HG03095 (cell line): ENCODE data around the gene ZBED6.
"Not testable (repeated sequence)": the region's sequence is repeated elsewhere in the genome, so short reads cannot be mapped to it uniquely, and the experiment has no call there.

Source experiments
- ATAC-seq: cut with Tn5 transposase; IDR thresholded peaks from one replicate; pipeline ENCODE4 v1.9.1; 2021; ENCODE audit warnings: moderate library complexity; ENCODE audit not compliant: unreplicated experiment

ZBED6 gene

DNA sequence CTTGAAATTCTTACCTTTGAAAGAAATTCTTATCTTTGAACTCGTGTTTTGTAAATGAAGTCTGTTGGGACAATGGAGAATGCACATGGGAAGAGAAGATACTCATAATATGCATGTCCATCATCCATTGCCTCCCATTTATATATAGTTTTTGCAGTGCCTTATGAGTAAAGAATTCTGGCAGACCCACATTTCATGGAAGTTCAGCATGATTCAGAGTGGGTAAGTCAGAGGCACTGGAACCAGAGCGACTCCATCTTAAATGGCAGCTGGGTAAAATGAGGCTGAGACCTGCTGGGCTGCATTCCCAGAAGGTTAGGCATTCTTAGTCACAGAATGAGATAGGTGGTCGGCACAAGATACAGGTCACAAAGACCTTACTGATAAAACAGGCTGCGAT is 16.6 kb upstream of the ZBED6 start:
- no peak for ATAC-seq

- no peak for ATAC-seq
Observed at GRCh38 chr1:203781962-203782361, 13.5 kb upstream of the ZBED6 start.

- no peak for ATAC-seq
Observed at GRCh38 chr1:203789966-203790365, 5.5 kb upstream of the ZBED6 start.

DNA sequence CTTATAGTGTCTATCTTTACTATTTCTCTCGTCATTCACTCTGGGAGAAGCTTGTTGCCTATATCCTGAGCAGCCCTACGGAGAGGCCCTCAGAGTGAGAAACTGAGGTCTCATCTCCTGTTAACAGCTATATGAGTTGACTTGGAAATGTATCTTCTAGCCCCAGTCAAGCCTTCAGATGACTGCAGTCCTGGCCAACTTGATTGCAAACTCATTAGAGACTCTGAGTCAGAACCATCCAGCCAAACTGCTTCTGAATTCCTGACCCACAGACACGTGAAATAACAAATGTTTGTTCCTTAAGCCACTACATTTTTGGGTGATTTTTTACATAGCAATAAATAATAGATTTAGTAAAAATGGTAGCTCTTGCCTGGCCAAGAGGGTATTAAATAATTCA is 3.9 kb upstream of the ZBED6 start:
- ATAC-seq: no peak

DNA sequence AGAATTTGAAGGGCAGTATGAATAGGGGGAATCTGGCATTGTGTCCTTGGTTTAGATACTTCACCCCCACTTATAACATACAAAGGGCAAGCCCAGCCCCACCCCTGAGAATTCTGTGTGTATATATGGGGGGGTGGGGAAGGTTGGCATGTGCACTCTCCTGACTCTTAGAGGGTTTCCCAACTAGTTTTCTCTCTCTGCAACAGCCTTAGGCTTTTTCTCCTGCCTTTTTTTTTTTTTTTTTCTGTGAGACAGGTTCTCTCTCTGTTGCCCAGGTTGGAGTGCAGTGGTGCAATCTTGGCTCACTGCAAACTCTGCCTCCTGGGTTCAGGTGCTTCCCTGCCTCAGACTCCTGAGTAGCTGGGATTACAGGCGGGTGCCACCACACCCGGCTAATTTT is 2.9 kb upstream of the ZBED6 start:
- ATAC-seq: no peak

- not testable (repeated sequence) for ATAC-seq
Observed at GRCh38 chr1:203793561-203793960, 1.9 kb upstream of the ZBED6 start.

- no peak for ATAC-seq
Observed at GRCh38 chr1:203794764-203795440, 521 bp upstream of the ZBED6 start.

DNA sequence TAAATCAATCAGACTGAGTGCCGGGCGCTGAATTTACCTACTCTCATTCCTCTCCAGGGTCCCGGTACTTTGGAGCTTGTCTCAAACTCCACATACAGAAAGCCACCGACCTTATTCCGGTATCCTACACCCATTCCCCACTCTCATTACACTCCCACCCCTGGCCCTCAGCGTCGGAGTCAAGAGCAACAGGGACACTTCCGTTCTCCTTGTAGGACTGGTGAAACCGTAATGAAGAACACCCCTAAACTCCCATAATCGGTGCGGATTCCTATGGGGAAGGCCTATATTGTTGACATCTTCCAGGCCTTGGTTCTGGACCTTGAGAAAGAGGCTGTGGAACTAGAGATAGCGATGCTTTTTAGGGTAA is 798 bp downstream of the ZBED6 start:
- ATAC-seq: no peak

- no peak for ATAC-seq
Observed at GRCh38 chr1:203797216-203797615, 1.8 kb downstream of the ZBED6 start.

DNA sequence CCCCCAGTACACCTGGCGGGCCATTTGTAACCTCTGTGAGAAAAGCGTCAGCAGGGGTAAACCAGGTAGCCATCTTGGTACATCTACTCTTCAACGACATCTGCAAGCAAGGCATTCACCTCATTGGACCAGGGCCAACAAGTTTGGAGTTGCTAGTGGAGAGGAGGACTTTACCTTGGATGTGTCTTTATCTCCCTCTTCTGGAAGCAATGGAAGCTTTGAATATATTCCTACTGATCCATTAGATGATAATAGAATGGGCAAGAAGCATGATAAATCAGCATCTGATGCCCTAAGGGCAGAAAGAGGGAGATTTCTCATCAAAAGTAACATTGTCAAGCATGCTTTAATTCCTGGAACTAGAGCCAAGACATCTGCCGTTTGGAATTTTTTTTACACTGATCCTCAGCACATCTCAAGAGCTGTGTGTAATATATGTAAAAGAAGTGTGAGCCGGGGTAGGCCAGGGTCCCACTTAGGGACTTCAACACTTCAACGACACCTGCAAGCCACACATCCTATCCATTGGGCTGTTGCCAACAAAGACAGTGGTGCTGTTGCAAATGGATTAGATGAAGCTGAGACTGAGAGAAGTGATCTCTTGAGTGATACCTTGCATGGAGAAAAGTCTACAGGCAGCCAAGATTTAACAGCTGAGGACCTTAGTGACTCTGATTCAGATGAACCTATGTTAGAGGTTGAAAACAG is 2.7 kb downstream of the ZBED6 start:
- ATAC-seq: no peak

- no peak for ATAC-seq
Observed at GRCh38 chr1:203799157-203799556, 3.7 kb downstream of the ZBED6 start.

DNA sequence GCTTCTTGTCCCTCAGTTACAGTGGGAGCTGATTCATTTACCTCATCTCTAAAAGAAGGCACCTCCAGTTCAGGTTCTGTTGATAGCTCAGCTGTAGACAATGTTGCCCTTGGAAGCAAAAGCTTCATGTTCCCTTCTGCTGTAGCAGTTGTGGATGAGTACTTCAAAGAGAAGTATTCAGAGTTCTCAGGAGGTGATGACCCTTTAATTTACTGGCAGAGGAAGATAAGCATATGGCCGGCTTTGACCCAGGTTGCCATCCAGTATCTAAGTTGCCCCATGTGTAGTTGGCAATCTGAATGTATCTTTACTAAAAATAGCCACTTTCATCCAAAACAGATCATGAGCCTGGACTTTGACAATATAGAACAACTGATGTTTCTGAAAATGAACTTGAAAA is 4.5 kb downstream of the ZBED6 start:
- no peak for ATAC-seq

DNA sequence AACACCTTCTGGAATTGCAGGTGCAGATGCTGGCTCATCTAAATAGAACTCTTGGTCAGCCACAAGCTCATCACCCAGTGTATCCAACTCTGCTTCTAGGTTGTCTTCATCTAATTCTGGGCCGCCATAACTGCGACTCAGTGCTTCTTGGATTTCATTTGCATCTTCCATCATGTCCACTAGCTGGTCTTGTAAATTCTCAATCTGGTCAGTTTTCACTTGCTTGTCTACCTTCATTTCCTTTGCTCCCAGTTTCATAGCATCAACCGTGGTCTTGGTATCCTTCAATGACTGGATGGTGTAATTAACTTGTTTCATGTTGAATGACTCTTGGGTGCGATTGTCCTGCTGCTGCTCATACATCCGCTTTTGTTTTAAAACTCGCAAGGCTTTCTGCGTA is 10.3 kb downstream of the ZBED6 start:
- no peak for ATAC-seq

- ATAC-seq: no peak
Observed at GRCh38 chr1:203807196-203807595, 11.8 kb downstream of the ZBED6 start.

DNA sequence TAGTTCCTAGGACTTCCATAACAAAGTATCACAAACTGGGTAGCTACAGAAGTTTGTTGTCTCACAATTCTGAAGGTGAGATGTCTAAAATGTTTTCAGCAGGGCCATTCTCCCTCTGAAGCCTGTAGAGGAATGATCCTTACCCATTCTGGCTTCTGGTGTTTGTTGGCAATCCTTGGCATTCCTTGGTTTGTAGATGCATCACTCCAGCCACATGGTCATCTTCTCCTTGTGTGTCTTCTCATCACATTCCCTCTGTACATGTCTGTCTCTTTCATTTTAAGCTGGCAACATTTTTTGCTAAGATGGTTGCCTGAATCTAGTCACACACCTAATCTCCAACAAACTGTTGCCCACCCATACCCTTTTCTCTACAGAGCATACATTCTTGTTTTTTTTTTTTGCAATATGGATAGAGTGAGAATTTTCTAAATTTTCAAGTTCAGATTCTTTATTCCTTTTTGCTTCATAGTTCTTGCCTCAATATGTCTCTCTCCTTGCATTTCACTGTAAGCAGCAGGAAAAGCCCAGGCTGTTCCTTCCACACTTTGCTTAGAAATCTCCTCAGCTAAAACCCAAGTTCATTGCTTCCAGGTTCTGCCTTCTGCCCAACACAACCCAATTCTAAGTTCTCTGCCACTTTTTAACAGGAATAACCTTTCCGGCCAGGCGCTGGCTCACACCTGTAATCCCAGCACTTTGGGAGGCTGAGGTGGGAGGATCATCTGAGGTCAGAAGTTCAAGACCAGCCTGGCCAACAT is 18.3 kb downstream of the ZBED6 start:
- ATAC-seq: no peak

DNA sequence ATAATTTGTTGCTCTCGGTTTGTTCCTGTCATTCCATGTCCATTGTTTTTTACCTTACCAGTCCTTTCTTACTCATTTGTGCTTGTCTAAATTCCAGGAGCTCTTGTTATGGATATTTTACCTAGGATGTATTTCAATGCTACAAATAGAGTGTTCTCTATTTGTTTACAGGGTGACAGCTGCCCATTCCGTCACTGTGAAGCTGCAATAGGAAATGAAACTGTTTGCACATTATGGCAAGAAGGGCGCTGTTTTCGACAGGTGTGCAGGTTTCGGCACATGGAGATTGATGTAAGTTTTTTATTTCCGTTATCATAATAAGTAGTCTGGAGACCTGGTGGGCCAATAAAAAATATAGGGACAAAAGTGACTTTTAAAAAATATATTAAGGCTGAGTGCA is 23.0 kb downstream of the ZBED6 start:
- no peak for ATAC-seq

GRCh38 chr1:203823306-203823705 is 27.9 kb downstream of the ZBED6 start:
- ATAC-seq: no peak

- ATAC-seq: no peak
Observed at GRCh38 chr1:203826175-203826574, 30.8 kb downstream of the ZBED6 start.

GRCh38 chr1:203828002-203828401 is 32.6 kb downstream of the ZBED6 start:
- no peak for ATAC-seq

DNA sequence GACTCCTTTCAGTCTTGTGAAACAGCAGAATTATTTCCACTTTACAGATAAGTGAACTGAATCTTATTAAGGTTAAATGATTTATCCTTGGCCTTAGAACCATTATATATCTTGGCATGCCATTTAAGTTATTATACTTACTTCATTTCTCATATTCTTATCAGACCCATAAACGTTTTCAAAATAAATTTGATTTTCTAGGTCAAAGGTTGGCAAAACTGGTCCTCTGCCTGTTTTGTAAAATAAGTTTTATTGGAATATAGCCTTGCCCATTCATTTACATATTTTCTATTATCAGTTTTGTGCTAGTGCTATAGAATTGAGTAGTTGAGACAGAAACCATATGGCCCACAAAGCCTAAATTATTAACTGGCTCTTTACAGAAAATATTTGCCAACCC is 33.1 kb downstream of the ZBED6 start:
- ATAC-seq: no peak

DNA sequence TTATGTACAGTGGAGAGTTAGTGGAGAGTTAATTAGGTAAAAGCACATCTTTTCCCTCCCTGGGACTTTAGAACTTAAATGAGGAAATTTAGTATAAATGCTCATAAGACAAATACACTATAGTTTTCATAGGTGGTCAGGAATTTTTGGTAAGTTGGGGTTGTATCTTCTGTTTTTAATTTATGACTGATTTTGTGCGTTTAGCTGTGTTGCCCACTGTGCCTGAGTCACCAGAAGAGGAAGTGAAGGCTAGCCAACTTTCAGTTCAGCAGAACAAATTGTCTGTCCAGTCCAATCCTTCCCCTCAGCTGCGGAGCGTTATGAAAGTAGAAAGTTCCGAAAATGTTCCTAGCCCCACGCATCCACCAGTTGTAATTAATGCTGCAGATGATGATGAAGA is 33.8 kb downstream of the ZBED6 start:
- not testable (repeated sequence) for ATAC-seq

GRCh38 chr1:203835476-203835875 is 40.1 kb downstream of the ZBED6 start:
- ATAC-seq: no peak
